Neural progenitor cell (in vitro differentiated cells): ENCODE data around the gene C17orf100.

Experiments used
- CTCF ChIP-seq: fragments of 200-600 bp; sonication (generic); IDR thresholded peaks from 2 replicates; pipeline ENCODE4 v1.5.1; 2017; ENCODE audit warnings: antibody characterized with exemption, mild to moderate bottlenecking
- EZH2 ChIP-seq: fragments of 200-600 bp; sonication (generic); IDR thresholded peaks from 2 replicates; pipeline ENCODE4 v1.6.1; 2017; ENCODE audit warnings: antibody characterized with exemption, mild to moderate bottlenecking, moderate library complexity
- EZH2phosphoT487 ChIP-seq: fragments of 200-600 bp; sonication (generic); IDR thresholded peaks from 2 replicates; pipeline ENCODE4 v1.6.1; 2017; ENCODE audit warnings: antibody characterized with exemption

GRCh38 chr17:6657633-6658287 is 6.2 kb downstream of the C17orf100 start:
- TF ChIP-seq CTCF (no peak), EZH2 (no peak), EZH2phosphoT487 (no peak)
